DND-41 (cell line): ENCODE results near the gene ADGRD2.

Experiments used
- ATAC-seq: fragments of 200-7000 bp; cut with Tn5 transposase; 3 replicates; pipeline ENCODE4 v1.9.1; 2021; ENCODE audit warnings: low read depth; ENCODE audit not compliant: insufficient read depth
- DNase-seq: peaks from one replicate; pipeline ENCODE4 v3.0.0-alpha.2; 2020
- H2AFZ ChIP-seq: 2 replicates; pipeline ENCODE4 v1.6.0; 2012; ENCODE audit warnings: low read depth, low read length
- H3K27ac ChIP-seq: 2 replicates; pipeline ENCODE4 v1.5.1; 2012; ENCODE audit warnings: low read length, inconsistent platforms
- H3K27me3 ChIP-seq: fragments of 200-600 bp; sonication (generic); 2 replicates; pipeline ENCODE4 v1.6.0; 2012; ENCODE audit warnings: low read length, mild to moderate bottlenecking, inconsistent platforms; ENCODE audit not compliant: insufficient read depth, poor library complexity
- H3K36me3 ChIP-seq: 2 replicates; pipeline ENCODE4 v1.5.1; 2012; ENCODE audit warnings: low read length, inconsistent platforms; ENCODE audit not compliant: insufficient read depth
- H3K4me1 ChIP-seq: 2 replicates; pipeline ENCODE4 v1.5.1; 2012; ENCODE audit warnings: mild to moderate bottlenecking, low read length; ENCODE audit not compliant: insufficient read depth
- H3K4me2 ChIP-seq: 2 replicates; pipeline ENCODE4 v1.6.0; 2012; ENCODE audit warnings: mild to moderate bottlenecking, moderate library complexity, low read length, inconsistent platforms; ENCODE audit not compliant: insufficient read depth
- H3K4me3 ChIP-seq, 2 experiments: fragments of 200-600 bp in 1 of 2; shearing (Covaris generic) in 1 of 2; 2 replicates each; pipeline ENCODE4 v1.5.1; 2012 to 2016; ENCODE audit warnings: inconsistent platforms in 2 of 2, low read length in 2 of 2, mild to moderate bottlenecking in 2 of 2, low read depth in 1 of 2, moderate library complexity in 1 of 2
- H3K79me2 ChIP-seq: 2 replicates; pipeline ENCODE4 v1.6.0; 2012; ENCODE audit warnings: low read length, inconsistent platforms; ENCODE audit not compliant: insufficient read depth
- H3K9ac ChIP-seq: 2 replicates; pipeline ENCODE4 v1.6.0; 2012; ENCODE audit warnings: low read depth, mild to moderate bottlenecking, inconsistent platforms, low read length, moderate library complexity
- H3K9me3 ChIP-seq: 2 replicates; pipeline ENCODE4 v1.5.1; 2012; ENCODE audit warnings: low read length, moderate library complexity, mild to moderate bottlenecking, inconsistent platforms; ENCODE audit not compliant: insufficient read depth, severe bottlenecking
- H4K20me1 ChIP-seq: 2 replicates; pipeline ENCODE4 v1.6.0; 2012; ENCODE audit warnings: low read length; ENCODE audit not compliant: insufficient read depth
- EZH2 ChIP-seq: IDR thresholded peaks from 3 replicates; pipeline ENCODE4 v1.6.1; 2012; ENCODE audit warnings: borderline replicate concordance, low read depth, mild to moderate bottlenecking, moderate library complexity, low read length, inconsistent platforms; ENCODE audit not compliant: severe bottlenecking
- TF ChIP-seq, protein P1 (sequence below): IDR thresholded peaks from 2 replicates; pipeline ENCODE4 v1.5.1; 2012; ENCODE audit warnings: borderline replicate concordance, low read length, moderate library complexity, mild to moderate bottlenecking; ENCODE audit not compliant: poor library complexity, severe bottlenecking; ENCODE audit errors: extremely low read depth

The ADGRD2 gene

GRCh38 chr9:124414612-124415011 is 35.6 kb upstream of the ADGRD2 start:
- H3K27ac ChIP-seq: peak overlapping the region; percentile 78
- peaks cover 36% of the 10 kb centered on the region for H3K4me1 ChIP-seq
- no peaks in the 10 kb centered on the region for H3K9me3 ChIP-seq
- H3K79me2 ChIP-seq: peaks cover 48% of the 10 kb centered on the region
- H4K20me1 ChIP-seq: peaks cover 4% of the 10 kb centered on the region; the same call in 1 of the 2 replicates
- H3K36me3 ChIP-seq: peaks cover 48% of the 10 kb centered on the region
- peak overlapping the region; percentile 96 for H3K4me2 ChIP-seq
- ATAC-seq (no peak), DNase-seq (no peak)
- H3K27me3 ChIP-seq: no peaks in the 10 kb centered on the region
- H2AFZ ChIP-seq: peak overlapping the region; percentile 84
- no peak for TF ChIP-seq EZH2
- TF ChIP-seq, protein P1, sequence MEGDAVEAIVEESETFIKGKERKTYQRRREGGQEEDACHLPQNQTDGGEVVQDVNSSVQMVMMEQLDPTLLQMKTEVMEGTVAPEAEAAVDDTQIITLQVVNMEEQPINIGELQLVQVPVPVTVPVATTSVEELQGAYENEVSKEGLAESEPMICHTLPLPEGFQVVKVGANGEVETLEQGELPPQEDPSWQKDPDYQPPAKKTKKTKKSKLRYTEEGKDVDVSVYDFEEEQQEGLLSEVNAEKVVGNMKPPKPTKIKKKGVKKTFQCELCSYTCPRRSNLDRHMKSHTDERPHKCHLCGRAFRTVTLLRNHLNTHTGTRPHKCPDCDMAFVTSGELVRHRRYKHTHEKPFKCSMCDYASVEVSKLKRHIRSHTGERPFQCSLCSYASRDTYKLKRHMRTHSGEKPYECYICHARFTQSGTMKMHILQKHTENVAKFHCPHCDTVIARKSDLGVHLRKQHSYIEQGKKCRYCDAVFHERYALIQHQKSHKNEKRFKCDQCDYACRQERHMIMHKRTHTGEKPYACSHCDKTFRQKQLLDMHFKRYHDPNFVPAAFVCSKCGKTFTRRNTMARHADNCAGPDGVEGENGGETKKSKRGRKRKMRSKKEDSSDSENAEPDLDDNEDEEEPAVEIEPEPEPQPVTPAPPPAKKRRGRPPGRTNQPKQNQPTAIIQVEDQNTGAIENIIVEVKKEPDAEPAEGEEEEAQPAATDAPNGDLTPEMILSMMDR: no peak
- H3K4me3 ChIP-seq: peak overlapping the region; percentile 84 to 98
- H3K9ac ChIP-seq: peak overlapping the region; percentile 78

GRCh38 chr9:124415102-124415851 is 35.0 kb upstream of the ADGRD2 start, which contains the start of gene PSMB7:
PSMB7 (minus strand) TSS chr9:124415442; CDS start chr9:124415425, 17 bp downstream.
- DNase-seq: peak; percentile 95
- TF ChIP-seq, protein P1: peak; percentile 89
- TF ChIP-seq EZH2: no peak
- H3K9me3 ChIP-seq: no peaks in the 10 kb centered on the region
- peaks cover 3% of the 10 kb centered on the region; the same call in 1 of the 2 replicates for H4K20me1 ChIP-seq
- peaks cover 43% of the 10 kb centered on the region for H3K79me2 ChIP-seq
- peak within 1 kb of the TSS; percentile 84 to 98 for H3K4me3 ChIP-seq
- peak within 1 kb of the TSS; percentile 84 for H2AFZ ChIP-seq
- peaks cover 44% of the 10 kb centered on the region for H3K36me3 ChIP-seq
- H3K27me3 ChIP-seq: no peaks in the 10 kb centered on the region
- peak within 1 kb of the TSS; percentile 78 for H3K27ac ChIP-seq
- H3K4me1 ChIP-seq: peaks cover 36% of the 10 kb centered on the region
- peak within 1 kb of the TSS; percentile 78 for H3K9ac ChIP-seq
- peak; percentile 92 for ATAC-seq
- peak within 1 kb of the TSS; percentile 96 for H3K4me2 ChIP-seq

GRCh38 chr9:124415852-124416484 is 34.3 kb upstream of the ADGRD2 start:
- DNase-seq (no peak), ATAC-seq (no peak)
- Histone ChIP-seq H3K4me1 (peaks cover 34% of the 10 kb centered on the region), H4K20me1 (peaks cover 3% of the 10 kb centered on the region; the same call in 1 of the 2 replicates), H3K9ac (no peak overlapping the region), H3K27me3 (no peaks in the 10 kb centered on the region), H2AFZ (peak overlapping the region; percentile 76), H3K4me3 (peak overlapping the region in 1 of 2 experiments; percentile 98; a peak in 2 of 4 replicates), H3K27ac (no peak overlapping the region), H3K79me2 (peaks cover 37% of the 10 kb centered on the region), H3K4me2 (peak overlapping the region; percentile 40; the same call in 1 of the 2 replicates), H3K36me3 (peaks cover 39% of the 10 kb centered on the region), H3K9me3 (no peaks in the 10 kb centered on the region)
- TF ChIP-seq EZH2: no peak
- TF ChIP-seq, protein P1: no peak
